Ishikawa (cell line): ENCODE results near the gene ST14.

Experiments
- CEBPB ChIP-seq: IDR thresholded peaks from 2 replicates; pipeline ENCODE4 v1.6.1; 2012
- CREB1 ChIP-seq: IDR thresholded peaks from 2 replicates; pipeline ENCODE4 v1.6.1; 2012; ENCODE audit warnings: low read depth
- EGR1 ChIP-seq: IDR thresholded peaks from 2 replicates; pipeline ENCODE4 v1.6.1; 2012
- FOXM1 ChIP-seq: IDR thresholded peaks from 2 replicates; pipeline ENCODE4 v1.6.1; 2012; ENCODE audit warnings: low read depth, borderline replicate concordance
- MAX ChIP-seq: IDR thresholded peaks from 2 replicates; pipeline ENCODE4 v1.6.1; 2012
- NFIC ChIP-seq: IDR thresholded peaks from 2 replicates; pipeline ENCODE4 v1.6.1; 2012
- RAD21 ChIP-seq: IDR thresholded peaks from 2 replicates; pipeline ENCODE4 v1.6.1; 2012; ENCODE audit warnings: low read depth
- REST ChIP-seq: IDR thresholded peaks from 2 replicates; pipeline ENCODE4 v1.6.1; 2012; ENCODE audit warnings: low read depth, mild to moderate bottlenecking
- TAF1 ChIP-seq: IDR thresholded peaks from 2 replicates; pipeline ENCODE4 v1.6.1; 2012; ENCODE audit warnings: low read depth, mild to moderate bottlenecking
- TCF12 ChIP-seq: IDR thresholded peaks from 2 replicates; pipeline ENCODE4 v1.6.1; 2012; ENCODE audit warnings: low read depth
- TEAD4 ChIP-seq: IDR thresholded peaks from 2 replicates; pipeline ENCODE4 v1.6.1; 2012
- YY1 ChIP-seq: IDR thresholded peaks from 2 replicates; pipeline ENCODE4 v1.6.1; 2012; ENCODE audit warnings: low read depth

GRCh38 chr11:130203766-130204702 lies 44.5 kb downstream of the ST14 start:
- TF ChIP-seq CREB1 (no peak), REST (no peak), CEBPB (no peak), NFIC (no peak), RAD21 (no peak), YY1 (no peak), TAF1 (no peak), MAX (no peak), TEAD4 (no peak), EGR1 (no peak), TCF12 (no peak), FOXM1 (no peak)
